WERI-Rb-1 (cell line): ENCODE results near the gene GULP1.

Source experiments
- DNase-seq: peaks from one replicate; pipeline ENCODE4 v3.0.0-alpha.2; 2020
- H3K27ac ChIP-seq: fragments of 250-450 bp; sonication (Bioruptor Pico); 2 replicates; pipeline ENCODE4 v1.5.1; 2020; ENCODE audit warnings: mild to moderate bottlenecking, moderate library complexity
- H3K27me3 ChIP-seq: fragments of 250-450 bp; sonication (Bioruptor Pico); 2 replicates; pipeline ENCODE4 v1.5.1; 2021; ENCODE audit warnings: mild to moderate bottlenecking, low read depth, moderate library complexity; ENCODE audit not compliant: insufficient read depth, severe bottlenecking
- H3K36me3 ChIP-seq: fragments of 250-450 bp; sonication (Bioruptor Pico); 2 replicates; pipeline ENCODE4 v1.5.1; 2020; ENCODE audit warnings: mild to moderate bottlenecking, moderate library complexity
- H3K4me3 ChIP-seq: 2 replicates; pipeline ENCODE4 v1.5.1; 2011; ENCODE audit warnings: low read depth, mild to moderate bottlenecking, control low read depth, low read length
- H3K9me3 ChIP-seq: fragments of 250-450 bp; sonication (Bioruptor Pico); 2 replicates; pipeline ENCODE4 v1.5.1; 2021; ENCODE audit warnings: mild to moderate bottlenecking, moderate library complexity; ENCODE audit not compliant: severe bottlenecking
- TF ChIP-seq, protein P1 (sequence below): IDR thresholded peaks from 2 replicates; pipeline ENCODE4 v1.5.1; 2011; ENCODE audit warnings: low read depth, mild to moderate bottlenecking, control low read depth, inconsistent platforms, low read length

The GULP1 gene

DNA sequence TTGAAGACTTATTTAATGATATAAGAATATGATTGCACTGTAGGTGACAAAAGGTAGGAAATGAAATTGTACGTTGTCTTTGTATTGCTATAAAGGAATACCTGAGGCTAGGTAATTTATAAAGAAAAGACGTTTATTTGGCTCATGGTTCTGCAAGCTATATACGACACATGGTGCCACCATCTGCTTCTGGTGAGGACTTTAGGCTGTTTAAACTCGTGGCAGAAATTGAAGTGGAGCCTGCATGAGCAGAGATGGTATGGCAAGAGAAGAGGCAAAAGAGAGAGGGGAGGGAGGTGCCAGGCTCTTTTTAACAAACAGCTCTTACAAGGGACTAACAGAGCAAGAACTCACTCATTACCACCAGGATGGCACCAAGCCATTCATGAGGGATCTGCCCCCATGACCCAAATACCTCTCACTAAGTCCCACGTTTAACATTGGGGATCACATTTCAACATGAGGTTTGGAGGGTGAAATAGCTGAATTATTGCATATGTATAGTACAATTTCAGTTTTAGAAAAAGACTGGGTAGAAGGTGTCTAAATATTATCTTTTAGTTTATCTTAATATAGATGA lies 86.8 kb downstream of the GULP1 start:
- TF ChIP-seq, protein P1, sequence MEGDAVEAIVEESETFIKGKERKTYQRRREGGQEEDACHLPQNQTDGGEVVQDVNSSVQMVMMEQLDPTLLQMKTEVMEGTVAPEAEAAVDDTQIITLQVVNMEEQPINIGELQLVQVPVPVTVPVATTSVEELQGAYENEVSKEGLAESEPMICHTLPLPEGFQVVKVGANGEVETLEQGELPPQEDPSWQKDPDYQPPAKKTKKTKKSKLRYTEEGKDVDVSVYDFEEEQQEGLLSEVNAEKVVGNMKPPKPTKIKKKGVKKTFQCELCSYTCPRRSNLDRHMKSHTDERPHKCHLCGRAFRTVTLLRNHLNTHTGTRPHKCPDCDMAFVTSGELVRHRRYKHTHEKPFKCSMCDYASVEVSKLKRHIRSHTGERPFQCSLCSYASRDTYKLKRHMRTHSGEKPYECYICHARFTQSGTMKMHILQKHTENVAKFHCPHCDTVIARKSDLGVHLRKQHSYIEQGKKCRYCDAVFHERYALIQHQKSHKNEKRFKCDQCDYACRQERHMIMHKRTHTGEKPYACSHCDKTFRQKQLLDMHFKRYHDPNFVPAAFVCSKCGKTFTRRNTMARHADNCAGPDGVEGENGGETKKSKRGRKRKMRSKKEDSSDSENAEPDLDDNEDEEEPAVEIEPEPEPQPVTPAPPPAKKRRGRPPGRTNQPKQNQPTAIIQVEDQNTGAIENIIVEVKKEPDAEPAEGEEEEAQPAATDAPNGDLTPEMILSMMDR: no peak
- Histone ChIP-seq H3K27me3 (no peaks in the 10 kb centered on the region), H3K9me3 (no peaks in the 10 kb centered on the region), H3K4me3 (no peak overlapping the region), H3K27ac (no peak overlapping the region), H3K36me3 (no peaks in the 10 kb centered on the region)
- DNase-seq: no peak

DNA sequence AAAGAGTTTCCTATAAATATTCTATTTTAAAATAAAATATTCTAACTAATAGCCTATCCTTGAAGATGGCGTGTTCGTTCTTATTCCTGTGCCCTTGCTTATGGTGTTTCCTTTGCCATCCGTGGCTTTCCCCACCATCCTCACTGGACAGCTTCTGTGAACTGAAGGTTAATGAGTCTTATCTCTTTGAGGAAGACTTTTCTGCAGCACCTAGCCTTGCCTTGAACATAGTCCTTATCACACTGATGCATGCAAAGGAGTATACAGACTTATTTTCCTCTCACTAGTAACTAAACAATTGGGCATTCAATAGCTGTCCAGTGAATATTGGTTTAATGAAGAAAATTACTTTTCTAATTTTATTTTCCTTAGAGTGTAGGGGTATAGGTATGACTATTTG lies 88.1 kb downstream of the GULP1 start:
- Histone ChIP-seq H3K36me3 (no peaks in the 10 kb centered on the region), H3K27me3 (no peaks in the 10 kb centered on the region), H3K9me3 (no peaks in the 10 kb centered on the region), H3K4me3 (no peak overlapping the region), H3K27ac (no peak overlapping the region)
- DNase-seq: no peak
- TF ChIP-seq, protein P1: no peak

DNA sequence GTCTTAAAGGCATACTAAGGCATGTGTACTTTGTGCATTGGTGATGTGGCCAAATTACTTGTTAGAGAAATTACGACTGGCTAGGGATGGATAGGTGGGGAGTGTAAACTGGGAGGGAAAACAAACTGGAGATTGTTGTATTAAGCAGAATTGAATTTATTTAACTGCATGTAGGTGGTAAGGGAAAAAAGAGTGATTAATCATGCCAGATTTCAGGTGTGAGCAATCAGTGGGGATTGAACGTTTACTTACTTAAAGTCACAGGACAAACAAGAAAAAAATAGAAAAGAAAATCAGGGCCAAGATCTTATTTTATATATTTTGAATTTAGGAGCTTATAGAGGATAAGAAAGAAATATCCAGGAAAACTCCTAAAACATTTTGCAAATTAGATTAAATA lies 88.6 kb downstream of the GULP1 start:
- H3K27ac ChIP-seq: no peak overlapping the region
- H3K36me3 ChIP-seq: no peaks in the 10 kb centered on the region
- H3K27me3 ChIP-seq: no peaks in the 10 kb centered on the region
- no peaks in the 10 kb centered on the region for H3K9me3 ChIP-seq
- TF ChIP-seq, protein P1: no peak
- H3K4me3 ChIP-seq: no peak overlapping the region
- no peak for DNase-seq

DNA sequence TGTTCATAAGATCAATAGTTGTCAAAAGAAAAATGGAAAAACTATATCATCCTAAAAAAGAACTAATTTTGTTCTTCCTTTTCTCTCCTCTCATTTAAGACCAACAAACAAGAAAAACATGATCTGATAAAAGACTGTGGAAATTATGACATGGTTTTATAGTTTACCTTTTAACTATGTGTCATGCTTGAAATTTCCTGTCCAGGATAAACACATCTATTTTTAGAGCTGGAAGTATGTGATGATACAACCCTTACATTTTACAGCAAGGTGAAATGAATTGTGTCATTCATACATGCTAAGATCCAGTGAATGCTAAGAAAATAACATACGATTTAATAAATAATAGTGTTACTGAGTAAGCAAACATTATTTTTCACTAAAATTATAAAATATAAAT lies 89.9 kb downstream of the GULP1 start:
- H3K4me3 ChIP-seq: no peak overlapping the region
- H3K27me3 ChIP-seq: no peaks in the 10 kb centered on the region
- DNase-seq: no peak
- H3K36me3 ChIP-seq: no peaks in the 10 kb centered on the region
- H3K27ac ChIP-seq: no peak overlapping the region
- no peaks in the 10 kb centered on the region for H3K9me3 ChIP-seq
- TF ChIP-seq, protein P1: no peak

DNA sequence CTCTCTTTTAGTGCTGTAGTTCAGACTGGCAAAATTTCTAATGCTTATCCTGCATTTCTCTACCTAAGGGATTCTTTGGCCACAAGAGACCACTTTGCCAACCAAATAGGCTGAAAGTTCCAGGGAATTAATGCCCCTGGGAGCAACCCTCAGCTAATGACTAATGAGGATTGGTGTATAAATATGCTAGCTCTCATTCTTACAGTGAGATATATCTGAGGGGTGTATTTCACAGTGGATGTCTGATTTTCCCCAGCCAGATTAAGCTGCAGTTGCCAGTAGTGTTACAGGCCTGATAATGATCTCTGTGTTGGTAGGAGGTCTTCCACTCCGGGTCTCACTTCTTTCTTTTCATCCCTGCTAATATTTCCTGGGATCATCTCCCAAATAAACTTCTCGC lies 90.4 kb downstream of the GULP1 start:
- Histone ChIP-seq H3K27me3 (no peaks in the 10 kb centered on the region), H3K27ac (no peak overlapping the region), H3K4me3 (no peak overlapping the region), H3K9me3 (no peaks in the 10 kb centered on the region), H3K36me3 (no peaks in the 10 kb centered on the region)
- TF ChIP-seq, protein P1: no peak
- DNase-seq: no peak

DNA sequence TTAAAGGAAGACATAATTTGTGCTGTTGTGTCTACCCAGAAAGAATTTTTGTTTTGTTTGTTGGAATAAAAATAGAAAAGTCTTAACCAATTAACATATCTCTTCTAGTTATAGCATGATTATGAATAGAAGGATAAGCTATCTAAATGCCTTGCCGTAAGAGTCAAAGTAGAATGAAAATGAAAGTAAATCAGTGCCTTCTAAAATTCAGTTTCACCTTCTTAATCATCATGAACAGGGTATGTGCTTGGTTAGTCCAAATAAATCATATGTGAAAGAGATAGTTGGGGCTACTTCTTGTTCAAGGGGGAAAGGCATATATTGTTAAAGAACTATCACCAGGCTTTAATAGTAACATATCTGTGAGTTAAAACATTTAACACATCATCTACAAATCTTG lies 91.5 kb downstream of the GULP1 start:
- Histone ChIP-seq H3K27me3 (no peaks in the 10 kb centered on the region), H3K9me3 (no peaks in the 10 kb centered on the region), H3K36me3 (no peaks in the 10 kb centered on the region), H3K27ac (no peak overlapping the region), H3K4me3 (no peak overlapping the region)
- TF ChIP-seq, protein P1: no peak
- DNase-seq: no peak
